GM18502 (cell line): Measurements from ENCODE around the gene DVL1.

Experiments used
- ATAC-seq: cut with Tn5 transposase; IDR thresholded peaks from one replicate; pipeline ENCODE4 v1.9.1; 2021; ENCODE audit warnings: mild to moderate bottlenecking; ENCODE audit not compliant: unreplicated experiment, poor library complexity

Gene DVL1

DNA sequence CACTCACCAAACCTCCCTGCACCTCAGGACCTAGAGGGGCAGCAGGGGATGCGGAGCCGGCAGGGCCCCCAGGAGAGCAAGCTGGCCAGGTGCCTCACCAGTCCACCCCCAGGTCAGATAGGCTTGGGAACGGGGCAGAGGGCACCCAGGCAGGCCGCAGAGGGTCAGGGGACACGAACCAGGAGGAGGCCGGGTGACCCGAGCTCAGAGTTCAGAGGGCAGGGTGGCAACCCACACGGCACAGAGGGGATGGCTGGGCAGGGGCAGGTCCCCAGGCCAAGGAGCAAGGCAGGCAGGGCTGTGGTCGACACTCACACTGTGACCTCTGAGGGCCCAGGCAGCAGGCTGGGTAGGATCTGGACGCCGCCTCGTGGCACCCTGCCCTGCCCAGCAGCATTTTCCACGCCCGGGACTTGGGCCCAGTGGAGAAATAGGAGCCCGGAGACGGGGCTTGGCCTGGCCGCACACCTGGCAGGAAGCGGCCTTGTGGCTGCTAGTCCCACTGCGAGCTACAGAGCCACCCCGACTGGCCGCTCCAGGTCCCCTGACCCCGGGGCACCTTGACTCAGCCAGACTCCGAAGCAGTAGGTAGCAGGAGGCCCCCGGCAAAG is 5.3 kb downstream of the DVL1 start:
- no peak for ATAC-seq

DNA sequence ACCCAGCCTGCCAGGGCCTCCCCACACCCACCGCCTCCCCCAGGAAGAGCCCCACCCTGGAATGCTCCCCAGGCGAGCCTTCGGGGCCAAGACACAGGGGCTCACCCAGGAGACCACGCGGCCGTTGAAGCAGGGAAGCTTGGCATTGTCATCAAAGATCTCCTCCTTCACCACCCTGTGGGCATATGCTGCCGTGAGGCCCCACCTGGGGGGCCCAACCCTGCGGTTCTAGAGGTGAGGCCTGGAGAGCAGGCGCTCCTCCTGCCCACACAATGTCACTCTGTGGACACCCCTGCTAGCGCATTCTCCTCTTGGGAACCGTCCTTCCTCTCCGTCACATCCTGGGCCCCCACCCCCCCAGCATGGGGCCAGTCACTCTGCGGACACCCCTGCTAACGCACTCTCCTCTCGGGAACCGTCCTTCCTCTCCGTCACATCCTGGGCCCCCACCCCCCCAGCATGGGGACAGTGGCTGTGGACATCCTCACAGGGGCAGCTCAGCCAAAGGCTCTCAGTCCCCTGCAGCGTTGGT is 6.6 kb downstream of the DVL1 start:
- ATAC-seq = no peak

DNA sequence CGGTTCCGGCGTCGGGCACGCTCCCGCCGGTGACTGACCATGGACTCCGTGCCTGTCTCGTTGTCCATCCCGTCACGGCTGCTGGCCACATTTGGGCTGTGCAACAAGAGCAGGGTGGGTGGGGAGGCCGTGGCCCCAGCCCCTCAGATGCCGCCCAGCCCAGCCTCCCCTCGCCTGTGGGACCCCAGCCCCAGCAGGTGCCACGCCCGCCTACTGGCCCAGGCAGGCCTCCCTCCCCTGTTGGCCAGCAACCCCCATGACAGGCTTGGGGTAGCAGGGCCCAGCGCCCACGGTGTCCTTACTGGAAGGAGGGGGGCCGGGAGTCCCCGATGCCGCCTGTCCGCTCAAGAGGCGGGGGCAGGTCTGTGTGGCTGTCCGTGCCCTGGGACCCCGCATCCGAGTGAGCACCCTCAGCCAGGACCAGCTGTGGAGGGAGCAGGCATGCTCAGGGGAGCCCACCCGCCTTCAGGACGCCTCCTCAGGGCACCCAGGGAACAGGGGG is 7.1 kb downstream of the DVL1 start:
- ATAC-seq = no peak

DNA sequence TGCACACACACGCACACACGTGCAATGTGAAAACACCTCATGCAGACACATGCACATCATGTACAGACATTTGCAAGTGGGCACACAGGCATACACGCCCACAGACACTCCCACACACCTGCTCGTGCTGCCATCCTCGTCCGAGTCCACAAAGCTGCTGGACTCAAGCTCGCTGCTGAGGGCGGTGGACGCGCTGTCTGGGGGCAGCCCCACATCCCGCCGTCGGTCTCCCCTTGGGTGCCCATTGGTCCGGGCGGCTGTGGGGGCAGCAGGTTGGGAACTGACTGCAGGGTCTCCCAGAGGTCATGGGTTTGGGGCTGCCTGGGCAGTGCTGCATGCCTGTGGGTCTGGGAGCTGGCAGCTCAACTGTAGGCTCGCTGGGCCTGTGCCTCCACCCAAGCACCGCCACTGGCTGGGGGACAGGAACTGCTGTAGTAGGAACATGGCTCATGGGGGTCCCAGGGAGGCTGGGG is 7.6 kb downstream of the DVL1 start:
- ATAC-seq = no peak

DNA sequence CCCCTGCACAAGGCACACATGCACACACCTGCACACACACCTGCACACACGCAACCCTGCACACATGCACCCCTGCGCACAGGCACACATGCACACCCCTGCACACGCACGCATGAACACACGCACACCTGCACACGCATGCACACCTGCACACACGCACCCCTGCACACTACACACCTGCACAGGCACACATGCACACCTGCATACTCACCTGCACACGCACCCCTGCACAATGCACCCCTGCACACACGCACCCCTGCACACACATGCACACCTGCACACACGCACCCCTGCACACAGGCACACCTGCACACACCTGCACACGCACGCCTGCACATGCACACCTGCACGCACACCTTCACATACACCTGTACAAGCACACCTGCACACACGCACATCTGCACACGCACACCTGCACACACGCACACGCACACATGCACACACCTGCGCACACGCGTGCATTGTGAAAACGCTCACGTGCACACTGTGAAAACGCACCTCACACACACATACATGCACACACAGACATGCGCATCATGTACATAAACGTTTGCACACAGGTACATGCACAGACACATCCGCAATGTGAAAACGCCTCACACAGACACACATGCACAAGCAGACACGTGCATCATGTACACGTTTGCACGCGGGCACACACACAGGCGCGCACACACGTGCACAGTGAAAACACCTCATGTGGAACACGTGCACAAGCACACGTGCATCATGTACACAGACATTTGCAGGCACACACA is 8.2 kb downstream of the DVL1 start:
- no peak for ATAC-seq

DNA sequence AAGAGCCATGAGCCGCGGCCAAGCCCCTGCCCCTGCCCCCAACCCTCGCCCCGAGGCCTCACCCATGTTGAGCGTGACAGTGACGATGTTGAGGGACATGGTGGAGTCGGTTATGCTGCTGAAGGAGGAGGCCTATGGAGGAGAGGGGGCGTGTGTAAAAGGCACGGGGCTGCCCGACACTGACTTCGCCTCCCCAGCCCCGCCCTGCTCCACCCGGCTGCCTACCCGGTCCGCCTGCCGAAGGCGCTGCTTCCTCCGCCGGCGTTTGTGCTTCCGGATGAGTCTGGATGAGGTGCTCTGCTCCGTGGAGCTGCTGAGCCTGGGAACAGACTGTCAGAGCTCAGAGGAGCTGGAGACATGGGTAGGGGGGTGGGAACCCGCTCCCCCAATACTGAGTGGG is 9.0 kb downstream of the DVL1 start:
- no peak for ATAC-seq

DNA sequence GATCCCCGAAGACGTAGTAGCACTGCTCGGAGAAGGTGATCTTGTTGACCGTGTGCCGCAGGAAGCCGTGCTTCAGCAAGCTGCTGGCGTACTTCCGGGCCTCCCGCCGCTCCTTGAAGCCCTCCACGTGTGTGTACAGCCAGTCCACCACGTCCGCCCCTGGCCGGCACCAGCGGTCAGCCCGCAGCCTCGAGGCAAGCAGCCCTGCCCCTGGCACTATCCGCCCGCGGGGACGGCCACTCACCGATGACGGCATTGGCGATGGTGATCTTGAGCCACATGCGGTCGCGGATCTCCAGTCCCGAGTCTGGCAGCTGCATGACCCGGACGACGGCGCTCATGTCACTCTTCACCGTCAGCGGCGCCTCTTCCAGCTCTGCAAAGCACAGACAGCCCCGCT is 10.9 kb downstream of the DVL1 start:
- no peak for ATAC-seq

DNA sequence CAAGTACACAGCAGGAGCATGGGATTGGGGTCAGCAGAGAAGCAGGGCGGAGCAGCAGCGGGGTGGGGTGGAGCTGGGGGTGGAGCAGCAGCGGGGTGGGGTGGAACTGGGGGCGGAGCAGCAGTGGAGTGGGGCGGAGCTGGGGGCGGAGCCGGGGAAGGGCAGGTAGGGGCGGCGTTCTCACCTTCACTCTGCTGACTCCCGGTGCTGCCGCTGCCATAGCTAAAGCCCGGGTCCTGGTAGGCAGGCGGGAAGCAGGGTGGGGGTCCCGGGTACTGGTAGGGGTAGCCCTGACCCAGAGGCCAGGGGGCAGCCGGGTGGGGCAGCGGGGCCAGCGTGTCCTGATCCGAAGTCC is 11.4 kb downstream of the DVL1 start:
- ATAC-seq = no peak

DNA sequence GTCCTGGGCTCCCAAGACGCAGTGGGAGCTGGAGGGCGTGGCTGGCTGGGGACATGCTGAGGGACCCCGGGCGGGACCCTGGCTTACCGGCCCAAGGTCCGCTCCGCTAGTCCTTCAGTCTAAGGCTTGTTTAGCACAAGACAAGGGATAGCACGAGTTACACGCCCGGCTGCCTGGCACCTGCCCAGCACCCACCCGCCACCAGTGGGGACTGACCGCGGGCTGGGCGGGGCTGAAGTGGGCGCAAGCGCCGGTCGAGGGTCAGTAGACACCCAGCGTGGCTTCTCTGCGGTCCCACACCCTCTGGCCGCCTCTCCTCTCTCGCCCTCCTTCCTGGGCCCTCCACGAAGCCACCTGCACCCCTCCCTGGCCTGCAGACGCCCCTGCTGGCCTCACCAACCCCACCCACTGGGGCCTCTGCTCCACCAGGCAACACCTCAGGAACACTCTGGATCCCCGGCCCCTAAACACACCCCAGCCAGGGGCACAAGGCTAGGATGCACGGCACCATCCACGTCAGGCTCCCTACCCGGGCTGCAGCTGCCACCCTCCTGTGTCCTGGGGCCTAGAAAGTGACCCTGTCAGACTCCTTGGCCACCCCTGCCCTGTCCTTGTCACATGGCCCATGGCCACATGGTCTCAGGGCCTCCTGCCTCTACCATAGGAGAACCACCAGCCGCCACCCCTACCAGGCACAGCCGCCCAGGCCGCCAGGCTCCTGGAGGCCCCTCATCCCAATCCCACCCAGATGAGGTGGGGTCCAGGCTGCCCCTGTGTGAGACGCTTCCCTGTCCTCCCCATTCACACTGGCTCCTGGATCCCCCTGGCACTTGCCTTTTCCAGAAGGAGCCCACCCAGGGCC is 12.1 kb downstream of the DVL1 start:
- no peak for ATAC-seq

DNA sequence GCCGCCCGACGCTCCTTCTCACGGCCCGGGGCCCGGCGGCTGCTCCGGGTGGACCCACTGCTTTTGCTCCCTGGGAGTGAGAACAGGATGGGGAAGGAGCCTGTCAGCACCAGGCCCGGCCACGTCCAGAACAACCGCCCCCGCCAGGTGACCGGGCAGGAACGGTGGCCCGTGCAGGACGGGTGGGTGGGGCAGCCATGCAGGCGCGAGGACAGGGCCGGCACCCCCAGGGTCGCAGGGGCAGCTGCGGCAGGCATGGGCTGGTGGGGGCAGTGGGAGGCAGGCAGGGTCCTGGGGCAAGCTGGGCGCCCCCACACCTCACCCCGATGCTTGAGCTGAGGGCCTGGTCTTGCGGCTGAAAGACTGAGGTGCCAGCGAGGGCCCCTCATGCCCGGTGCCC is 12.8 kb downstream of the DVL1 start:
- ATAC-seq = no peak

DNA sequence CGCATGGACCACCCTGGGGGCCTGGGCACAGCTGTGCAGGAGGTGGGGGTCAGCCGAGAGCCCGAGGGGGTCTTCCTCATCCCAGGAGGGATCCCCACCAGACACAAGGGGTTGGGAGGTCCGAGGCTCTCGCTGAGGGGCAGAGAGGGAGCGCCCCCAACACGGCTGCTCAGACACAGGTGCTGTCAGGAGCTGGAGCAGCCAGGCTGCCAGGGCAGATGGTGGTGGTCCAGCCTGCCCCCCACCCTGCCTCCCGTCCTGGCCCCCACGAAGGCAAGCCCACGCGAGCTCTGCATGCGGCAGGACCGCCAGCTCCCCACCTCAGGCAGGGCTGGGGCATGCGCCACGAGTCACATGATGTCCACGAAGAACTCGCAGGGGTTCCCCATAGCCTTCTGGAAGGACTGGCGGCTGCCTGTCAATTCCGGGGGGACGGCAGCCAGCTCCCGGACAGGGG is 13.4 kb downstream of the DVL1 start:
- no peak for ATAC-seq

DNA sequence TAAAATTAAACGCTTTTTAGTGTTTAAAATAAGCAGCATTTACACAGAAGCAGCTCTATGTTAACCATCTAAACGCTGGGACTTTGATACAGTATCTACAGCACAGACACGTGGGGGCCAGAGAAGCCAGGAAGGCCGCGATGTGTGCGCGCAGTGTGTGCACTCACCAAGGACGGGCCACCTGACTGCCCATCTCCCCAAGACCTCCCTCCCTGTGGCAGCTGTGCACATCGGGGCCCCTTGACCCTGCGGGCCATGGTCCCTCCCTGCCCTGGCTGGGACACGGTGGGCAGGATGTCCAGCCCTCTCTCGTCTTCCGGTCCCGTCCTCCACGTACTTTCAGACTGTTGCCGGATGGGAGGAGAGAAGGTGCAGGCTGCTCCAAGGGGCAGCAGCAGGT is 13.9 kb downstream of the DVL1 start:
- ATAC-seq = no peak

DNA sequence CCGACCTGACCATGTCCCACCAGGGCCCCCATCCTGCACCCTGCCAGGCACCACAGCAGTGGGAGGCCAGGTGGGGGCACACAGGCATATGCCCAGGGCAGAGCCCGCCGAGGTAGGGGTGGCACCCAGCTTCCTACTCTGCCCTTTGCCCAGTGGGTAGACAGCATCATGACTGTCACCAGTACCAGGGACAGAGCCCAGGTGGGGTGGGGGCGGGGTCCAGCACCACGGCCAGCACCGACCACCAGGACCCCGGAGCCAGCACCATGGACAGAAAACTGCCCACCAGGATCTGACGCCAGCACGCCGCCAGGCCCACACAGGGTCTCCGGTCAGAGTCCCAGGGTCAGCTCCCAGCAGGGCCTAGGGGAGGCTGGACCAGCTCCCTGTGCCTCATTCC is 14.4 kb downstream of the DVL1 start:
- ATAC-seq = no peak

DNA sequence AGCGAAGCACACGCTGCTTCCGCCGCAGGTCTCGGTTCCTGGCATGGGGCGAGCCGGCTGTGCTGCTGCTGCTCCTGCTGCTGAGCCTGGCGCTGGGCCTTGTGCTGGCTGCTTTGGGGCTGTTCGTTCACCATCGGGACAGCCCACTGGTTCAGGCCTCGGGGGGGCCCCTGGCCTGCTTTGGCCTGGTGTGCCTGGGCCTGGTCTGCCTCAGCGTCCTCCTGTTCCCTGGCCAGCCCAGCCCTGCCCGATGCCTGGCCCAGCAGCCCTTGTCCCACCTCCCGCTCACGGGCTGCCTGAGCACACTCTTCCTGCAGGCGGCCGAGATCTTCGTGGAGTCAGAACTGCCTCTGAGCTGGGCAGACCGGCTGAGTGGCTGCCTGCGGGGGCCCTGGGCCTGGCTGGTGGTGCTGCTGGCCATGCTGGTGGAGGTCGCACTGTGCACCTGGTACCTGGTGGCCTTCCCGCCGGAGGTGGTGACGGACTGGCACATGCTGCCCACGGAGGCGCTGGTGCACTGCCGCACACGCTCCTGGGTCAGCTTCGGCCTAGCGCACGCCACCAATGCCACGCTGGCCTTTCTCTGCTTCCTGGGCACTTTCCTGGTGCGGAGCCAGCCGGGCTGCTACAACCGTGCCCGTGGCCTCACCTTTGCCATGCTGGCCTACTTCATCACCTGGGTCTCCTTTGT is 15.5 kb downstream of the DVL1 start:
- no peak for ATAC-seq

DNA sequence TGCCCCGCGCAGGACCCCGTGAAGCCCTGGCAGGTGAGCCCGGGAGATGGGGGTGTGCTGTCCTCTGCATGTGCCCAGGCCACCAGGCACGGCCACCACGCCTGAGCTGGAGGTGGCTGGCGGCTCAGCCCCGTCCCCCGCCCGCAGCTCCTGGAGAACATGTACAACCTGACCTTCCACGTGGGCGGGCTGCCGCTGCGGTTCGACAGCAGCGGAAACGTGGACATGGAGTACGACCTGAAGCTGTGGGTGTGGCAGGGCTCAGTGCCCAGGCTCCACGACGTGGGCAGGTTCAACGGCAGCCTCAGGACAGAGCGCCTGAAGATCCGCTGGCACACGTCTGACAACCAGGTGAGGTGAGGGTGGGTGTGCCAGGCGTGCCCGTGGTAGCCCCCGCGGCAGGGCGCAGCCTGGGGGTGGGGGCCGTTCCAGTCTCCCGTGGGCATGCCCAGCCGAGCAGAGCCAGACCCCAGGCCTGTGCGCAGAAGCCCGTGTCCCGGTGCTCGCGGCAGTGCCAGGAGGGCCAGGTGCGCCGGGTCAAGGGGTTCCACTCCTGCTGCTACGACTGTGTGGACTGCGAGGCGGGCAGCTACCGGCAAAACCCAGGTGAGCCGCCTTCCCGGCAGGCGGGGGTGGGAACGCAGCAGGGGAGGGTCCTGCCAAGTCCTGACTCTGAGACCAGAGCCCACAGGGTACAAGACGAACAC is 16.3 kb downstream of the DVL1 start:
- no peak for ATAC-seq

DNA sequence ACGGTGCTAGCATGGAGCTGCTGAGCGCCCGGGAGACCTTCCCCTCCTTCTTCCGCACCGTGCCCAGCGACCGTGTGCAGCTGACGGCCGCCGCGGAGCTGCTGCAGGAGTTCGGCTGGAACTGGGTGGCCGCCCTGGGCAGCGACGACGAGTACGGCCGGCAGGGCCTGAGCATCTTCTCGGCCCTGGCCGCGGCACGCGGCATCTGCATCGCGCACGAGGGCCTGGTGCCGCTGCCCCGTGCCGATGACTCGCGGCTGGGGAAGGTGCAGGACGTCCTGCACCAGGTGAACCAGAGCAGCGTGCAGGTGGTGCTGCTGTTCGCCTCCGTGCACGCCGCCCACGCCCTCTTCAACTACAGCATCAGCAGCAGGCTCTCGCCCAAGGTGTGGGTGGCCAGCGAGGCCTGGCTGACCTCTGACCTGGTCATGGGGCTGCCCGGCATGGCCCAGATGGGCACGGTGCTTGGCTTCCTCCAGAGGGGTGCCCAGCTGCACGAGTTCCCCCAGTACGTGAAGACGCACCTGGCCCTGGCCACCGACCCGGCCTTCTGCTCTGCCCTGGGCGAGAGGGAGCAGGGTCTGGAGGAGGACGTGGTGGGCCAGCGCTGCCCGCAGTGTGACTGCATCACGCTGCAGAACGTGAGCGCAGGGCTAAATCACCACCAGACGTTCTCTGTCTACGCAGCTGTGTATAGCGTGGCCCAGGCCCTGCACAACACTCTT is 17.0 kb downstream of the DVL1 start:
- ATAC-seq = no peak

DNA sequence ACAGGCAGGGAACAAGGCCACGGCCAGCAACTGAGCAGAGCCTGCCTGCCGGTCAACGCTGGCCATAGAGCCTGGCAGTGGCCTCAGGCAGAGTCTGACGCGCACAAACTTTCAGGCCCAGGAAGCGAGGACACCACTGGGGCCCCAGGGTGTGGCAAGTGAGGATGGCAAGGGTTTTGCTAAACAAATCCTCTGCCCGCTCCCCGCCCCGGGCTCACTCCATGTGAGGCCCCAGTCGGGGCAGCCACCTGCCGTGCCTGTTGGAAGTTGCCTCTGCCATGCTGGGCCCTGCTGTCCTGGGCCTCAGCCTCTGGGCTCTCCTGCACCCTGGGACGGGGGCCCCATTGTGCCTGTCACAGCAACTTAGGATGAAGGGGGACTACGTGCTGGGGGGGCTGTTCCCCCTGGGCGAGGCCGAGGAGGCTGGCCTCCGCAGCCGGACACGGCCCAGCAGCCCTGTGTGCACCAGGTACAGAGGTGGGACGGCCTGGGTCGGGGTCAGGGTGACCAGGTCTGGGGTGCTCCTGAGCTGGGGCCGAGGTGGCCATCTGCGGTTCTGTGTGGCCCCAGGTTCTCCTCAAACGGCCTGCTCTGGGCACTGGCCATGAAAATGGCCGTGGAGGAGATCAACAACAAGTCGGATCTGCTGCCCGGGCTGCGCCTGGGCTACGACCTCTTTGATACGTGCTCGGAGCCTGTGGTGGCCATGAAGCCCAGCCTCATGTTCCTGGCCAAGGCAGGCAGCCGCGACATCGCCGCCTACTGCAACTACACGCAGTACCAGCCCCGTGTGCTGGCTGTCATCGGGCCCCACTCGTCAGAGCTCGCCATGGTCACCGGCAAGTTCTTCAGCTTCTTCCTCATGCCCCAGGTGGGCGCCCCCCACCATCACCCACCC is 17.9 kb downstream of the DVL1 start, which contains the start of gene TAS1R3:
Gene TAS1R3 (plus strand): TSS at position 213 of the 898 bp plus-strand sequence. CDS start 66 bp downstream, at position 279.
- no peak for ATAC-seq
